Neural progenitor cell (in vitro differentiated cells): ENCODE data around the gene NTRK1.

ENCODE experiments used
- EZH2 ChIP-seq: fragments of 200-600 bp; sonication (generic); IDR thresholded peaks from 2 replicates; pipeline ENCODE4 v1.6.1; 2017; ENCODE audit warnings: antibody characterized with exemption, mild to moderate bottlenecking, moderate library complexity
- EZH2phosphoT487 ChIP-seq: fragments of 200-600 bp; sonication (generic); IDR thresholded peaks from 2 replicates; pipeline ENCODE4 v1.6.1; 2017; ENCODE audit warnings: antibody characterized with exemption
- TF ChIP-seq, protein P1 (sequence below): fragments of 200-600 bp; sonication (generic); IDR thresholded peaks from 2 replicates; pipeline ENCODE4 v1.5.1; 2017; ENCODE audit warnings: antibody characterized with exemption, mild to moderate bottlenecking

DNA sequence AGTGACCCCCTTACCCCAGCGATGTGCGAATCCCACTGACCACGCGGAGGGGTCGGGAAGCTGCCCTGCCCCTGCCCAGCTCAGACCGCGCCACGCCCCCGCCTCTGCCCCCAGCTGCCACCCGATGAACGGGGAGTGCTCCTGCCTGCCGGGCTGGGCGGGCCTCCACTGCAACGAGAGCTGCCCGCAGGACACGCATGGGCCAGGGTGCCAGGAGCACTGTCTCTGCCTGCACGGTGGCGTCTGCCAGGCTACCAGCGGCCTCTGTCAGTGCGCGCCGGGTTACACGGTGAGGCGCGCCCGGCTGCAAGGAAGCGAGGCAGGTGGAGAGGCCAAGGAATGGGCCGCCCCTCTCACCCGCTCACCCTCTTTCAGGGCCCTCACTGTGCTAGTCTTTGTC, 47.9 kb downstream of the NTRK1 start:
- TF ChIP-seq, protein P1, sequence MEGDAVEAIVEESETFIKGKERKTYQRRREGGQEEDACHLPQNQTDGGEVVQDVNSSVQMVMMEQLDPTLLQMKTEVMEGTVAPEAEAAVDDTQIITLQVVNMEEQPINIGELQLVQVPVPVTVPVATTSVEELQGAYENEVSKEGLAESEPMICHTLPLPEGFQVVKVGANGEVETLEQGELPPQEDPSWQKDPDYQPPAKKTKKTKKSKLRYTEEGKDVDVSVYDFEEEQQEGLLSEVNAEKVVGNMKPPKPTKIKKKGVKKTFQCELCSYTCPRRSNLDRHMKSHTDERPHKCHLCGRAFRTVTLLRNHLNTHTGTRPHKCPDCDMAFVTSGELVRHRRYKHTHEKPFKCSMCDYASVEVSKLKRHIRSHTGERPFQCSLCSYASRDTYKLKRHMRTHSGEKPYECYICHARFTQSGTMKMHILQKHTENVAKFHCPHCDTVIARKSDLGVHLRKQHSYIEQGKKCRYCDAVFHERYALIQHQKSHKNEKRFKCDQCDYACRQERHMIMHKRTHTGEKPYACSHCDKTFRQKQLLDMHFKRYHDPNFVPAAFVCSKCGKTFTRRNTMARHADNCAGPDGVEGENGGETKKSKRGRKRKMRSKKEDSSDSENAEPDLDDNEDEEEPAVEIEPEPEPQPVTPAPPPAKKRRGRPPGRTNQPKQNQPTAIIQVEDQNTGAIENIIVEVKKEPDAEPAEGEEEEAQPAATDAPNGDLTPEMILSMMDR: no peak
- TF ChIP-seq EZH2: no peak
- no peak for TF ChIP-seq EZH2phosphoT487
